HG03342 (cell line): ENCODE results near the gene CTNNA2.

Experiments used
- ATAC-seq: cut with Tn5 transposase; IDR thresholded peaks from one replicate; pipeline ENCODE4 v1.9.1; 2021; ENCODE audit warnings: mild to moderate bottlenecking, moderate library complexity; ENCODE audit not compliant: unreplicated experiment

Gene CTNNA2

DNA sequence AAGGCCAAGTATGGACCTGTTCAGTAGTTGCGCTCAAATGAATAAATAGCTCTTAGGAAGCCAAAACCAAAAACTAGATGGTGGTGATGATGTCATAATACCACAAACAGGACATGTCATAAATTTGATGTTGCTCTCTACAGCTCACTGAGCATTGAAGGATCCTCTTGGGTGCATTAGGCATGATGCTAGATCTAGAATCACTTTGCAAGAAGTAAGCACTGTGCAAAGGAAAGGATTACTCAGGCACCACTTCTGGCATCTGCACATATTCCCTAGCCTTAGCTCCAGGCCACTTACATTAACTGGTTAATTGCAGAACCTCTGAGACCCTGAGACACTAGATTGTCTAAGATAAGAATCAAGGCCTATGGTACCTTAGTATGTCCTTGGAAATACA, 733.7 kb downstream of the CTNNA2 start:
- no peak for ATAC-seq

DNA sequence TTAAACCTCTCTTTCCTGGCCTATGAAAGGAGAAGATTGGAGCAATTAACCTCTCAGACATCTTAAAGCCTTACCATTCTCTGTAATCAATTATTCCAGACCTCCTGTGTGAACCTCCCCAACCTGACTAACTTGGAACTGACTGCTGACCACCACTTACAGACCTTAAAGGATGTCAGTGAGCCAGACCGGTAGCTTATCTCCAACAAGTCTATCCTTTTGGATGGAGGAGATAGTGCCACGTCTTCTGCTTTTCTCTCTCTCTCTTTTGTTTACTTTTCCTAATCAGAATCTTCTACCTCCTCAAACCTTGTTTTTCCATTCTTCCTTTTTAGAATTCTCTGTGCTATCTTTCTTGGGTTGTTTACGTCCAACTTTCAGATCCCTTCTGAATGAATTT, 734.5 kb downstream of the CTNNA2 start:
- no peak for ATAC-seq

DNA sequence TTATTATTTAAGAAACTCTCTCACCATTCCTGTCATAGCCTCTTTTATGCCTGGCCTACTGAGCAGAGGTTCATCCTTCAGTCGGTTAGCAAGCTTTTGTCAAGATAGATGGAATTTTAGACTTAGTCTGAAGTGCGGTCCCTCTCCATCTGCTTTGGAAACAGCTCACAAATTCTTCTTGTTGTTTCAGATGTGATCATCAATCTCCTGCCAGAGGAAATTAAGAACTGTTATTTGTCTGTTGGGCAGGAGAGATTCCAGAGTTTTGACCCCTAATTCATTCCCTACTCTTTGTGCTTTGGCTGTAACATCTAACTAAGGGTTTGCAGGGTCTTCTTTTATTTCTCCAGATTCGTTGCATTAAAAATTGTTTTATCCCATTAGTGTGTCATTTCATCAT, 735.3 kb downstream of the CTNNA2 start:
- ATAC-seq = no peak

DNA sequence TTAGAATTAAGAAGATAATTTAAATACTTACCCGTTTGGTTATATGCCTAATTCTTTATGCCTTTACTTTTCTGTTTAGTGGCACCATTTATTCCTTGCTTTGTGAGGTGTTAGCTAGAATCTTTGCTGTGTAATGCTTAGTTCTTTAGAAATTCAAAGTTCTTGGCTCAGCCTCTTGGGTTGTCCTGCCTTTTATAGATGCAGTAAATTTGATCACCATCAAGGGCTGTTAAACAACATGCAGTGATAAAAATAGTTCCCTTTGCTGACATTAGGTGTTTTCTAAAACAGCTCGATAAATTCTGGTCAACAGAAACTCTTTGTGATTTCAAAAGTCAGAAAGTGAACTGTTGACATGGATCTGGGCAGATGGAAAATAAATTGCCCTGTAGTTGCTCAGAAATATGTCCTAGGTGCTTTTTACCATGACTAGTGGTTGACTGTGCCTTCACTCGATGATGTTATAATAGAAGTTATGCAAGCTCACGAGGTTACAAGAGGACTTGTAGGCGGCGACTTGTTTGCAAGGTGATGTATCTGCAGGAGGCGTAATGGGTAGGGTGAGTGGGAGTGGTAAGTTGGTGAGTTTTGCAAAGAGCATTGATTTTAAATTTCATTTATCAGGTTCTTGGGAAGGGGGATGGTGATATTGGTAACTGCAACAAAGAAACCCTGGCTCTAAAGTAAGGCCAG, 739.6 kb downstream of the CTNNA2 start:
- no peak for ATAC-seq

DNA sequence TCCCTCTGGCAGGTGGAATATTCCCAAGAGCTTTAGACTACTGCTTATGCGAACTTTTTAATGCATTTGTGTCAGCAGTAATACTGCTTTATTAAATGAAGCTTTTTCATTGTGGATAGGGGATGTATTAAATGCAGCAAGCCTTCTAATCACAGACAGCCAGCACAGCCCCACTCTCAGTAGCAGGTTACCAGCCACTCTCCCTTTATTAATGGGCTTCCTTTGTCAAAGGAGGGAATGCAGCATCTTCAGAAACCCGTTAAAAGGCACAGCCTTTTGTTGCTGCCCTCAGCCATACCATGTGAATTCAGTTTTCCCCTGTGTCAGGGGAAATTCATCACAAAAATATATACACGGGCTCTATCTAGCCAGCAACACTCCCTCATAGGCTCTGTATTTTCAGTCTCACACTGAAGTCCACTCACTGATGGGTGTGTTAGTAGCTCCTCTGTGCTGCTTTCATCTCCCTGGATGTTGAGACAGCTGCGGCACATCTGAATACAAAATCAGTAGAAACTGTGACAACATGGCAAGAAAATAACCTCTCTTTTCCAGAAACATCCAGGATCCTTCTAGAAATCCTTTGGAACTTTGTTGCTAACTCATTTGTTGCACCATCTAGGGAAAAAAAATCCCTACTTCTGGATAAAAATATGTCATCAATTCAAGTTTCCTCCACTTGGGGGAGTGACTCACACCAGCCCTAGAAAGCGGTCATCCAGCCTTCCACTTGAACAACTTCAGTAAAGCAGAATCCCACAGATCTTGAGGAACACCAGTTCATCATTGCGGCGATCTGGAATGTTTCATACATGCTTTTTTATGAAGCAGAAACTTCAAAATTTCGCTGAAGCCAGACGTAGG, 743.3 kb downstream of the CTNNA2 start:
- ATAC-seq = no peak

DNA sequence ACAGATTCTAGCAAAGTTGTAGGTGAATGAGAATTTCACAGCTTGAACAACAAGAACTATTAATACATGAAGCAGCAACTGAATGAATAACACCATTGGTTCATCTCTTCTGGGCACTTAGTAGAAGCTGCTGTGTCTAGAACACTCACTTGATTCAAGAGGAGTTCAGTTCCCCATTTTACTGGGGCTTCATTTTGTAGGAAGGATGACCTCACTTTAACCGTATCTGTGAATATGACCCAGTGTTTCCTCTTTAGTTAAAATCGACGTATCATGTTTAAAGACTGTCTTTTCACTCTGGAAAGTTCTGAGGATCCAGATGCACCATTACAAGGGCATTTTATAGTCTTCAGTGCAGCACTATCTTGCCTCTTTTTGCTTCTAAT, 743.9 kb downstream of the CTNNA2 start:
- no peak for ATAC-seq

DNA sequence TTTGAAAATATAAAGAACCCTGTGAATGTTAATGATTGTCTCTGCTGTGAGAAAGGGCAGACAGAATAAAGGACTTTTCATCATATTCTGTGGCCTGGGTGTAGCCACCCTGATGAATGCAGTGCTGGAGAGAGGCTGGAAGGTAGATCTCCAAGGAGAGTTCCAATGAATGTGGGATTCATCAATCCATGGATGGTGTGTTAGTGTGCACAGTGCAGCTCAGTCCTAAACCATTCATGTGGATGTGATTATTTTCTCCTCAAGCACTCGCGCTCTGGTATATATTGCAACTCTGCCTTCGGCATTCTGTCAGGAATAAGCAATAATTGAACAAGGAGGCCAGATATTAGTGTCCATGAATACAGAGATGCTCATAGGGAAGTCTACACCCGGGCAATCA, 744.6 kb downstream of the CTNNA2 start:
- ATAC-seq = no peak

DNA sequence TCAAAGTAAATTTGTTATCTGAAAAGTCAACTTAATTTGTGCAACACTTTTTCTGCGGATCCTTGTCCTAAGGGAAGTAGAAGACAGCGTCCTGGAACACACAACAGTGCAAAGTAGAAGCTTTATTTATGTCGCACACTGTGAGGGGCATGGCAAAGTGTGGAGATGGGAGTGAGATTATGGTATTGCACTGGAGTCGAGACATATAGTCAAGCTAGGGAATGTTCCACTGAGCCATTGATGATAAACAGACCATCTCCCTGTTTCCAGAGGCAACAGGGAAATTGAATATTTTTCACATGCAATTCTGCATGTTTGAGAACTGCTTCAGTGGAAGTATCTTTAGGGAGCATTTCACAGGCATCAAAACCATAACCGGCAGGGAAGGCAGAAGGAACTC, 745.5 kb downstream of the CTNNA2 start:
- no peak for ATAC-seq

DNA sequence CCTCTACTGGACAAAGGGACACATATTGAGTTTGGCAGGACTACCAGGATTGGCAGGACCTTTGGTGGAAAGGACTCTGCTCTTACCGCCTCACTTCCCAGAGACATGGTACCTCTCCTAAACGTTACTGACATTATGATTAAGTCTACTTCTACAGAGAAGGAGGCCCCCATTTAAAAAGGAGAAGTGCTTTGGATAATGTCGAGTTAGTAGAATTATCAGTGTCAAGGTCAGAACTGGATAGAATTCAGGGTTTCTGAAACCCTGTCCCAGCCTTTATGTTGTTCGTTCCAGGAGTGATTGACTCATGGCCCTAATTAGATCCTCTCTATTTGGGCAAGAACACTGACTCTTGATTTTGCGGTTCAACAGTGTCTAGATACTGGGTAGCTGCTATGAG, 745.9 kb downstream of the CTNNA2 start:
- ATAC-seq = no peak

DNA sequence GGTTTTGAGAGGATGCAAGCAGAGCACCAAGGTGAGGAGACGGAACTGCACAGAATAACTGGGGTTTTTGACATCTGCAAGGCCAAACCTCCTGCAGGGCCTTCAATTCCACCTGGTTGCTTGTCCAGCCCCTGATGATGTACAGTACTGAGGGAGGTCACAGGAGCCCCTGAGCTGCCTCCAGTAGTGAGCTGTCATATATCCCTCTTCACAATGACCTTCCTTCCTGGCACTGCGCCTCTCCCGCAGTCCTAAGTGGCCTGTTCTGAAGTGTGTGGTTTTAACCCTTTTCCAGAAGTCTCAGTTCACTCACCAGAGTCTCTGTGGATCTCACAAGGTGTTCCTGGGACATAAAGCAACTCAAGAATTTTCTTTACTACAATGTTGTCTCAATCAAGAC, 746.4 kb downstream of the CTNNA2 start:
- ATAC-seq = no peak

DNA sequence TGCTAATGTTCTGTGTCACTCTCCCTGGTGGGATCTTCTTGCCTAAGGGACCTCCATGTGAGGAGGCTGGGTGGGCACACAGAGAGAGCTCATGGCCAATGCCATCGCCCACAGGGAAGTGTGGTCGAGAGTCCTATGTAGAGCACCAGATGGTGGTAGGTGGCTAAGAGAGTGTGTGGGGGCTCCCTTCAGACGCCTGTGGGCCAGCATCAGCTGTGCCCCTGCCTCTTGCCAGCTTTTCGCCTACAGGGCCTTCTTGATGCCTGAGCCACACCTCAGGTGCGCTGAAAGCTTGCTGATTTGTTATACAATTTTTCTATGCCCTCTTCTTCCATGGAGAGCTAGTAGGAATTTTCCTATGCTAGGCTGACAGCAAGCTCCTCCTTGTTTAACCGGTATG, 753.4 kb downstream of the CTNNA2 start:
- no peak for ATAC-seq

DNA sequence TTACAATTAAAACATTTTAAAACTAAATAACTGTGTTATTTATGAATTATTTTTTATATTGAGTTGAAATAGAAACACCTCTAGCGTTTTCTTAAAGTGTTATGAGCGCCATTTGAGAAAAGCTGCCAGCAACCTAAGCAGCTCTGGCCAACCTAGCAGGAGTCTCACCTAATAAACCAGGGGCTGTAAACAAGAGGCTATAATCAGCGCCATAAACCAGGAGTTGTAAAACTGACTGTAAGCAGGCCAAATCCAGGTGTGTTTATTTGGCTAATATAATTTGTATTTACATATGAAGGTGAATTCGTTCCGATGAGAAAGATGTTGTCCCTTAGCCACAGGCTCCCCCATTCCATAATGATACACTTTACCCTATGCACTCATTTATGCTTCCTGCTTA, 757.0 kb downstream of the CTNNA2 start:
- ATAC-seq = no peak

DNA sequence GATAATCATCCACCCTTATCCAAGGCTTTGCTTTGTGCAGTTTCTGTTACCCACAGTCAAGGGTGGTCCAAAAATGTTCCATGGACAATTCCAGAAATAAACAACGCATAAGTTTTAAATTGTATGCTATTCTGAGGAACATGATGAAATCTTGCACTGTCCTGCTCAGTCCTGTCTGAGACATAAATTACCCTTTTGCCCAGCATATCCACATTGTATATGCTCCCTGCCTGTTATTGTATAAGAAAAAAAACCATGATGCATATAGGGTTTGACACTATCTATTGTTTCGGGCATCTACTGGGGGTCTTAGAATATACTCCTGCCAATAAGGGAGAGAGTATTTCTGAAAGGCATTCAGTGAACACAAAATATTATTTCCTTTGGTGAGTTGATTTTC, 767.7 kb downstream of the CTNNA2 start:
- no peak for ATAC-seq

DNA sequence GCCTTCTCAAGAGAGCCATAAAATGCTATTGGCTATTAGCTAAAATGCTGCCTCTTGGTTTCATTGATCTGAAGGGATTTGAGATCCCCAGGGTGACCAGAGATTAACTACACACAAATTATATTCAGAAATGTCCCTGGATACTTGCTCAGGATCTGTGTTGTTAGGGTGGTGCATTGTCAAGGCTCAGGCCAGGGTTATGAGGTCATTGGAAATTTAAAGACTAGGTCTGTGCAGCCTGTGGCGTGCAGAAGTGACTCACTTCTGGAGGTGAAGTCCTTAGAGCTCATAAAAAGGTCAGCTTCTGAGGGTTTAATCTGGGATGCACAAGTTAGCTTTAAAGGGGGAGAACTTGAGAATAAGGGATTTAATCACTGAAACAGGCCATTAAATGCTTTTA, 768.2 kb downstream of the CTNNA2 start:
- ATAC-seq = no peak

DNA sequence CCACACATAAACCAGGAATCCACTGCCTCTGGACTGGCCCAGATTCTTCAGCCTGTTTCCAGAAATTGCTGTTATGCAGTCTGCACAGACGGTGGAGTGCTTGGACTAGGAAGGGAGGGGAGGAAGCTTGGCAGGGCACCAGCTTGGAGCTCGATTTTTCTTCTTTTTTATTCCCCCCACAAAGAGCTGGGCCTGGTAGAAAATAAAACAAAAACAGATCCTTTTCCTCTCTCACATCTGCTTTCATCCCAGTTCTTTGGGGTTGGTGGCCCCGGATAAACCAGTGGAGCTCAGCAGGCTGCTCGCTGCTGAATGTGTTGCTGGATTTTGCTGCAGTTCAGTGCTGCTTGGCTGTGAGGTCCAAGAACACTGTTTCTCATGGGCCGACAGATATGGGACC, 775.7 kb downstream of the CTNNA2 start:
- ATAC-seq = no peak

DNA sequence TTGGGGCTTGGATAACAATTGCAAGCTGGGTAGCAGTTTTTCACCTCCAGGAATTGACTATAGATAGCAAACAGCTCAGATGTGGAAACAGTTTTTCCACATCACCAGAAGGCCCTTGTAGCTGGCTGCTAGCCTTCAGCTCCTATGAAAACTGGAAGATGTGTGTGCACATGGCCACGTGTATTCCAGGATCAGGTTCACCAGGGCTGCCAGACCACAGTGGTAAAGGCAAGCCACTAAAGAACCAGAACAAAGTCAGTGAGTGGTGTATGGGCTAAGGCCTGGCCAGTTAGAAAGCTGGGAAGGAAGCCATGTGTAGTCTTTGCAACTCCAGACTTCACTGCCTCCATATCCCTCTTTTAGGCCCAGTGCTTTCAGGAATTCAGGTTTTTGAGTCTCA, 778.8 kb downstream of the CTNNA2 start:
- no peak for ATAC-seq

DNA sequence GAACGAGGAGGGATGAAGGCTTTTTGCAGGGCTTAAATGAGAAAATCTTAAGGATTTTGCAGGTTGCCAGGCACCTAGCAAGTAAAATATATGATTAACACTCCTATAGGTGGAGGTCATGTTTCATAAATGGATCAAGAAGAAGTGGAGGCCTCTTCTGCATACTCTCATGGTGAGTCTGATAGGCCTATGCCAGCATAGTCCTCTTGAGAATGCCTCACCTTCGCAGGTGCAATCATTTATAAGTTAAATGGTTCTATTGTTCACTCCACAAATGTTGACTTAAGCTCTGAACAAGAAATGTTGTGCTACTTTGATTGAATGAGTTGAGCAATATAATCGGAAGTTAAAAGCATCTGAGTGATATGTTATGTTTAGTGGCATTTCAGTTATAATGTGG, 779.6 kb downstream of the CTNNA2 start:
- ATAC-seq = no peak

DNA sequence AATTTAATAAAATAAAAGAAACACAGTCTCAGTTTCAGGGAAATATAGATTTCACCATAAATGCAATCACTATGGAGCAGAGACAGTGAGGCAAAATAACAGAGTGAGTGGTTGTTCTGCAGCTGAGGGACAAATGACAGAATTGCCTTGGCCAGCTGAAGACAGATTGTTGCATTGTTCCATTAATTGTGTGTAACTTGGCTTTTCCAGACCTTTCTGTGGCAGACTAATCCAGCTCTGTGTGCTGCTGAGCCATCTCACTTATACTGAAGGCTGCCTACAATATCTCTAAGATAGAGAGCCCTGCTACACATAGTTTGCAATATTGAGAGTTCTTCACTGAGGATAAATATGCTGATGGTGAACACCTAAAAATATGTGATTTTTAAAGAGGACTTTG, 780.2 kb downstream of the CTNNA2 start:
- ATAC-seq = no peak

DNA sequence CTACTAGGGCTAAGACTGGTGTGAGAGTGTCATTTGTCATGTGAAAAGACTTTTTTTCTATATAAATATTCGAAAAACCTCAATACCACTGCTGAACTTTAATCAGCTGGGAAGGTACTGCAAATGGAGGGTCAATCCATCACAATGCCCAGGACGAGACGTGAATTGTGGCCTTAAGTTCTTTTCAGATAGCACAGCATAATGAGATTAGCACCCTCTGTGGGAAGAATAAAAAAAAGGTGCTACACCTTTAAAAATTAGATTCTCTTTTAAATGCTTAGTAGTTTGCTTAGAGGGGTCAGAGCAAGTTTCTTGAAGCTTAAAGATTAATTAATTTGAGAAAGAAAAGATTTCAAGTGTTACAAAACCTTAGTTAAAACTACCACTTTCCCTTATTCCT, 786.1 kb downstream of the CTNNA2 start:
- ATAC-seq = no peak

DNA sequence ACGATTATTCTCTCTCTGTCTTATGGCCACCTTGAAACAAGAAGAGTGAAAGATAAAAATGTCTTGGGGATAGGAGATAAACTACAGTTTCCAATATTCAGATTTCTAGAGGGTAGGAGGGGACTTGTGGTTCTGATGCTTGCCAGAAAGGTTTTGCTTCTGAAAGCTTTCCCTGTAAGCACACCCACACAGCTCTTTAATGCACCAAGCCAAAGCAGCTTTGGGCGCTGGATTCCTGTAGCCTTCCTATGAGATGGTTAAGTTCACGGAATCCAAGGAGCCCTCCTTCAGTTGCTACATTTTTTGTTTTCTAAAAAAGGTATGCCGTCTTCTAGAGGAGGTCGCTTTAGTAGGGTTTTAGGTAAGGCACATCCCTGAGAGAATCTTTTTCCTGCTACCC, 786.8 kb downstream of the CTNNA2 start:
- ATAC-seq = no peak

DNA sequence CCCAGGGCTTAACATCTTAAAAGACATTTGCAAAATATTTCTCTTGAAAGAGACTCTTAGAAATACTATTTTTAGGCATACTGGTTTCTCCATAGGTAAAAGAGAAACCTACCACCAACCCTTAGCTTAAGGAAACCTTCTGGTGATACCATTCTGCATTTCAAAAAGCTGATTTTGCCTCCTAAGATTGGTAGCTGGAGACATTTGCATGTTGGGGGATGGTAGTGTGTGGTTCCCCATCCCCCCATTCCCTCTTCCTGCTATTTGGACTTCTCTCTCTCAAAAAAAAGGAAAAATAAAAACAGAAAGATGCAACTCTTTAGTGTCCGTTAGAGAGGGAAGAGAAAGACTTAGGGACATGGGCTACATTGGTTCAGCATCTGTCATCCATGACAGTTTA, 787.5 kb downstream of the CTNNA2 start:
- no peak for ATAC-seq

DNA sequence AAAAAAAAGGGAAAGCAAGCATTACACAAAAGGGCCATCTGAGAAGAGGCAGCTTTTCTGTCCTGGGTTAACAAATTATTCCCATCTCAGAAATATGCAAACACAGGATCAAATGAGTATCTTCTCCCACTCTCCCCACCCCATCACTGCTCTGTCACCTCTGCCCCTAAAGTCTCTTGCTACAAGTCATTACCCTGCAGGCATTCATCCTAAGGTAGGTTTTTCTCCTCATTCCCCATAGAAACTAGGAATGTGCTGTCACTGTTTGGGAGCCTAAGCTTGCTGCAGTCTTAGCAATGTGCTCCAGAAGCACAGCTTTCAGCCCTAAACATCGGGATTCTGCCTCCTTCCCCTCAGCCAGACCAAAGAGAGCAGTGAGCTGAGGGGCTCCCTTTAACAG, 788.1 kb downstream of the CTNNA2 start:
- no peak for ATAC-seq

DNA sequence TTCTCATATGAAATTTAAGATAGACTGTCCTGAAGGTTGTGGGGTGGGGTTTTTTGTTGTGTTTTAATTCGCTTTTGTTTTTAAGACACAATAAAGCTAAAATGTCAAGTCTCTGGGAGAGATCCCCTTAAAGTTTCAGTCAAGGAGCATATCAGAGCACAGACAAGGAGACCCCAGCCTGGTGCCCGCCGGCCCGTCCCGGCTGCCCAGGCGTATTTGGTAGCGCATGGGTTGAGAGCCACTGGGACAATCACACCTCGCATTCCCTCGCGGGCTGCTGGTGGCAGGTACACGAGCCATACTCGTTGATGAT, 789.1 kb downstream of the CTNNA2 start:
- no peak for ATAC-seq
